Measurements from ENCODE around the gene MMS19. TPM values are rescaled to one million over a fixed set of nuclear protein-coding genes. Genes with fewer than 3 reads are reported as not detected.
"Not testable (repeated sequence)": the region's sequence is repeated elsewhere in the genome, so short reads cannot be mapped to it uniquely, and the experiment has no call there.

Gene MMS19
- total RNA-seq, 1 experiment from 2014 or later, result 105 TPM

DNA sequence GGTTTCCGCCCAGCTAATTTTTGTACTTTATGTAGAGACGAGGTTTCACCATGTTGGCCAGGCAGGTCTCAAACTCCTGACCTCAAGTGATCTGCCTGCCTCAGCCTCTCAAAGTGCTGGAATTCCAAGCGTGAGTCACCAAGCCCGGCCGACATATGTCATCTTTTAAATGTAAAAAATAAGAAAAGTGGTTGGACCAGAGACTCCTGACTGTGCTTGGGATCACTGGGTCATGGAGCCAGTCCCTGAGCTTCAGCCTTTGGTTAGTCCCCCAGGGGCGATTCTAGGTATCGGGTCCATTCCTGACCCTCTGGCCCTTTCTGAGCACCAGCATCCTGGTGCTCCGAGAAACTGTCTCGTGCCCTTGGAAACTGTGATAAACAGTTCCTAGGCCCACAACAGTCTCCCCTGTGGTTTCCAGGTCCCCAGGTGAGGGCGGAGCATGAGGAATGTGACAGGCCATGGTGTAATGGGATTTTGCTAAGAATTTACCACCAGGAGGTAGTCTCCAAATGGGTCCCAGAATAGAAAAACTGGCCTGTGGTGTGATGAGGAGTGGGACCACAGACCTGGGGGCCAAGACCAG is 33.3 kb upstream of the MMS19 start:
- TF ChIP-seq, protein P1, sequence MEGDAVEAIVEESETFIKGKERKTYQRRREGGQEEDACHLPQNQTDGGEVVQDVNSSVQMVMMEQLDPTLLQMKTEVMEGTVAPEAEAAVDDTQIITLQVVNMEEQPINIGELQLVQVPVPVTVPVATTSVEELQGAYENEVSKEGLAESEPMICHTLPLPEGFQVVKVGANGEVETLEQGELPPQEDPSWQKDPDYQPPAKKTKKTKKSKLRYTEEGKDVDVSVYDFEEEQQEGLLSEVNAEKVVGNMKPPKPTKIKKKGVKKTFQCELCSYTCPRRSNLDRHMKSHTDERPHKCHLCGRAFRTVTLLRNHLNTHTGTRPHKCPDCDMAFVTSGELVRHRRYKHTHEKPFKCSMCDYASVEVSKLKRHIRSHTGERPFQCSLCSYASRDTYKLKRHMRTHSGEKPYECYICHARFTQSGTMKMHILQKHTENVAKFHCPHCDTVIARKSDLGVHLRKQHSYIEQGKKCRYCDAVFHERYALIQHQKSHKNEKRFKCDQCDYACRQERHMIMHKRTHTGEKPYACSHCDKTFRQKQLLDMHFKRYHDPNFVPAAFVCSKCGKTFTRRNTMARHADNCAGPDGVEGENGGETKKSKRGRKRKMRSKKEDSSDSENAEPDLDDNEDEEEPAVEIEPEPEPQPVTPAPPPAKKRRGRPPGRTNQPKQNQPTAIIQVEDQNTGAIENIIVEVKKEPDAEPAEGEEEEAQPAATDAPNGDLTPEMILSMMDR (IDR thresholded peaks at IDR 0.05; ENCODE audit: insufficient read depth in 1 of 2, low read depth in 1 of 2, low read length in 1 of 2, severe bottlenecking in 1 of 2, unreplicated experiment in 1 of 2), result no peak
- ChIA-PET POLR2A (no interaction called here), CTCF (no interaction called here)
- Histone ChIP-seq H3K4me1 (peaks cover under 1% of the 10 kb centered on the region; the same call in 1 of the 2 replicates), H3K9me3 (no peaks in the 10 kb centered on the region), H3K4me3 (ENCODE audit: low read depth, low read length) (no peak overlapping the region), H3K36me3 (ENCODE audit: control insufficient read depth, insufficient read depth, low read length) (no peaks in the 10 kb centered on the region), H3K27me3 (replicated peaks; ENCODE audit: control insufficient read depth, insufficient read depth, low read length) (no peaks in the 10 kb centered on the region)
- BruUV-seq (replicated peaks), result no TSS peak
- DNase-seq, result no peak
- intact Hi-C loops (cut with micrococcal nuclease; ENCODE audit: unreplicated experiment), result no loop called here
- H3K9me3 Mint-ChIP-seq (ENCODE audit: unreplicated experiment), result no peaks in the 10 kb centered on the region
- H3K36me3 Mint-ChIP-seq (ENCODE audit: insufficient read depth, unreplicated experiment), result no peaks in the 10 kb centered on the region
- no peaks in the 10 kb centered on the region for H3K27me3 Mint-ChIP-seq (ENCODE audit: insufficient read depth, unreplicated experiment)
- H3K4me3 Mint-ChIP-seq (ENCODE audit: unreplicated experiment), result no peak overlapping the region
- H3K27ac Mint-ChIP-seq (ENCODE audit: unreplicated experiment), result no peak overlapping the region
- H3K4me1 Mint-ChIP-seq (ENCODE audit: low read depth, unreplicated experiment), result peaks cover 1% of the 10 kb centered on the region

- Mint-ChIP-seq H3K9me3 (ENCODE audit: unreplicated experiment) (no peaks in the 10 kb centered on the region), H3K4me3 (ENCODE audit: unreplicated experiment) (no peak overlapping the region), H3K36me3 (ENCODE audit: insufficient read depth, unreplicated experiment) (no peaks in the 10 kb centered on the region), H3K4me1 (ENCODE audit: low read depth, unreplicated experiment) (peaks cover 14% of the 10 kb centered on the region), H3K27ac (ENCODE audit: unreplicated experiment) (no peak overlapping the region), H3K27me3 (ENCODE audit: insufficient read depth, unreplicated experiment) (no peaks in the 10 kb centered on the region)
- no TSS peak for BruUV-seq (replicated peaks)
- no peak for DNase-seq
- Histone ChIP-seq H3K4me1 (peaks cover 9% of the 10 kb centered on the region; the same call in 1 of the 2 replicates), H3K9me3 (no peaks in the 10 kb centered on the region), H3K36me3 (ENCODE audit: control insufficient read depth, insufficient read depth, low read length) (no peaks in the 10 kb centered on the region), H3K4me3 (ENCODE audit: low read depth, low read length) (no peak overlapping the region), H3K27me3 (replicated peaks; ENCODE audit: control insufficient read depth, insufficient read depth, low read length) (no peaks in the 10 kb centered on the region)
- ChIA-PET CTCF (interaction anchor here (0.6 kb wide), 1 partner anchor 249 kb away, joined by 3 read pairs; no protein-coding TSS in a partner anchor), POLR2A (no interaction called here)
- intact Hi-C loops (cut with micrococcal nuclease; ENCODE audit: unreplicated experiment), result no loop called here
- TF ChIP-seq, protein P1 (IDR thresholded peaks at IDR 0.05; ENCODE audit: insufficient read depth in 1 of 2, low read depth in 1 of 2, low read length in 1 of 2, severe bottlenecking in 1 of 2, unreplicated experiment in 1 of 2), result no peak
These were observed 31.7 kb upstream of the MMS19 start for GRCh38 chr10:97529685-97530465.

GRCh38 chr10:97528876-97529275 is 30.7 kb upstream of the MMS19 start:
- H3K4me3 Mint-ChIP-seq (ENCODE audit: unreplicated experiment); intact Hi-C loops (cut with micrococcal nuclease; ENCODE audit: unreplicated experiment); H3K36me3 Mint-ChIP-seq (ENCODE audit: insufficient read depth, unreplicated experiment); POLR2A ChIA-PET; H3K9me3 Mint-ChIP-seq (ENCODE audit: unreplicated experiment); H3K9me3 ChIP-seq; BruUV-seq (replicated peaks); H3K4me1 ChIP-seq; DNase-seq; CTCF ChIA-PET; H3K36me3 ChIP-seq (ENCODE audit: control insufficient read depth, insufficient read depth, low read length); H3K27me3 ChIP-seq (replicated peaks; ENCODE audit: control insufficient read depth, insufficient read depth, low read length); H3K27ac Mint-ChIP-seq (ENCODE audit: unreplicated experiment); H3K4me3 ChIP-seq (ENCODE audit: low read depth, low read length); H3K27me3 Mint-ChIP-seq (ENCODE audit: insufficient read depth, unreplicated experiment): not testable (repeated sequence)
- peaks cover 14% of the 10 kb centered on the region for H3K4me1 Mint-ChIP-seq (ENCODE audit: low read depth, unreplicated experiment)
